ENCODE measurements around the gene NCF4. TPM values are rescaled to one million over a fixed set of nuclear protein-coding genes. Genes with fewer than 3 reads are reported as not detected.

The NCF4 gene
- total RNA-seq, 4 donors from 2014 or later = 3.7 to 16.9 (median 7.0) TPM

- H3K27me3 ChIP-seq = no peaks in the 10 kb centered on the region
- no peak overlapping the region for H3K27ac ChIP-seq
- intact Hi-C loops (cut with DNase I) = loop anchor here (10.0 kb wide), 1 partner anchor 170 kb away; no protein-coding TSS in a partner anchor
- no peaks in the 10 kb centered on the region for H3K9me3 ChIP-seq
- no peaks in the 10 kb centered on the region for H3K36me3 ChIP-seq
- WGBS, 2 donors = 80 to 81% methylated on average over 14 of the region's 14 CpGs
- H3K4me1 ChIP-seq = no peaks in the 10 kb centered on the region
- no peak for TF ChIP-seq CTCF (IDR thresholded peaks at IDR 0.05)
- TF ChIP-seq POLR2A (IDR thresholded peaks at IDR 0.05) = no peak
- no peak for DNase-seq
- no peak overlapping the region for H3K4me3 ChIP-seq (replicated peaks in 1 of 3)
Observed at GRCh38 chr22:36864454-36865215, 3.8 kb downstream of the NCF4 start.

- Histone ChIP-seq H3K4me1 (no peaks in the 10 kb centered on the region), H3K27me3 (no peaks in the 10 kb centered on the region), H3K4me3 (replicated peaks in 1 of 3) (no peak overlapping the region), H3K9me3 (no peaks in the 10 kb centered on the region), H3K27ac (no peak overlapping the region), H3K36me3 (no peaks in the 10 kb centered on the region)
- no peak for DNase-seq
- intact Hi-C loops (cut with DNase I) = loop anchor here (10.0 kb wide), 1 partner anchor 169 kb away; no protein-coding TSS in a partner anchor
- no peak for TF ChIP-seq CTCF (IDR thresholded peaks at IDR 0.05)
- no peak for TF ChIP-seq POLR2A (IDR thresholded peaks at IDR 0.05)
- 16 to 26% methylated on average over 13 of the region's 13 CpGs for WGBS, 2 donors
Observed at GRCh38 chr22:36865346-36865745, 4.5 kb downstream of the NCF4 start.

- no peaks in the 10 kb centered on the region for H3K36me3 ChIP-seq
- no peaks in the 10 kb centered on the region for H3K9me3 ChIP-seq
- no peak for TF ChIP-seq CTCF (IDR thresholded peaks at IDR 0.05)
- TF ChIP-seq POLR2A (IDR thresholded peaks at IDR 0.05) = no peak
- no peak overlapping the region for H3K4me3 ChIP-seq (replicated peaks in 1 of 3)
- H3K27ac ChIP-seq = no peak overlapping the region
- H3K4me1 ChIP-seq = no peaks in the 10 kb centered on the region
- no peaks in the 10 kb centered on the region for H3K27me3 ChIP-seq
- intact Hi-C loops (cut with DNase I) = loop anchor here (10.0 kb wide), 1 partner anchor 167 kb away; no protein-coding TSS in a partner anchor
- DNase-seq = no peak
- WGBS, 2 donors = 77 to 87% methylated on average over 4 to 5 of the region's 5 CpGs
Observed at GRCh38 chr22:36867695-36868094, 6.9 kb downstream of the NCF4 start.

- Histone ChIP-seq H3K36me3 (no peaks in the 10 kb centered on the region), H3K27me3 (no peaks in the 10 kb centered on the region), H3K4me1 (peaks cover 0 to 1% of the 10 kb centered on the region in 2 donors), H3K27ac (no peak overlapping the region), H3K4me3 (replicated peaks in 1 of 3) (no peak overlapping the region), H3K9me3 (no peaks in the 10 kb centered on the region)
- no peak for DNase-seq
- intact Hi-C loops (cut with DNase I) = loop anchor here (10.0 kb wide), 1 partner anchor 166 kb away; no protein-coding TSS in a partner anchor
- TF ChIP-seq CTCF (IDR thresholded peaks at IDR 0.05) = no peak
- no peak for TF ChIP-seq POLR2A (IDR thresholded peaks at IDR 0.05)
- WGBS, 2 donors = 74 to 86% methylated on average over 5 of the region's 5 CpGs
Observed at GRCh38 chr22:36868546-36869181, 7.9 kb downstream of the NCF4 start.

- Histone ChIP-seq H3K27me3 (no peaks in the 10 kb centered on the region), H3K9me3 (no peaks in the 10 kb centered on the region), H3K27ac (no peak overlapping the region), H3K36me3 (no peaks in the 10 kb centered on the region), H3K4me3 (replicated peaks in 1 of 3) (no peak overlapping the region), H3K4me1 (peaks cover 0 to 13% of the 10 kb centered on the region in 2 donors)
- intact Hi-C loops (cut with DNase I) = no loop called here
- no peak for DNase-seq
- TF ChIP-seq CTCF (IDR thresholded peaks at IDR 0.05) (no peak), POLR2A (IDR thresholded peaks at IDR 0.05) (no peak)
- WGBS, 2 donors = 87 to 88% methylated on average over 13 to 14 of the region's 14 CpGs
Observed at GRCh38 chr22:36870250-36870649, 9.4 kb downstream of the NCF4 start.

Measured in thyroid gland (tissue), 4 donors.